OCI-LY1 (cell line): Measurements from ENCODE around the gene CD96.

ENCODE experiments used
- CTCF ChIP-seq: fragments of 200-600 bp; sonication (generic), shearing (Covaris generic); IDR thresholded peaks from 2 replicates; pipeline ENCODE4 v1.5.1; 2017; ENCODE audit warnings: mild to moderate bottlenecking, antibody characterized with exemption, low read length, moderate library complexity, mixed read lengths
- EZH2 ChIP-seq: fragments of 200-600 bp; sonication (generic), shearing (Covaris generic); IDR thresholded peaks from 2 replicates; pipeline ENCODE4 v1.8.0; 2017; ENCODE audit warnings: borderline replicate concordance, mixed run types, mild to moderate bottlenecking, antibody characterized with exemption, low read length, moderate library complexity, mixed read lengths

DNA sequence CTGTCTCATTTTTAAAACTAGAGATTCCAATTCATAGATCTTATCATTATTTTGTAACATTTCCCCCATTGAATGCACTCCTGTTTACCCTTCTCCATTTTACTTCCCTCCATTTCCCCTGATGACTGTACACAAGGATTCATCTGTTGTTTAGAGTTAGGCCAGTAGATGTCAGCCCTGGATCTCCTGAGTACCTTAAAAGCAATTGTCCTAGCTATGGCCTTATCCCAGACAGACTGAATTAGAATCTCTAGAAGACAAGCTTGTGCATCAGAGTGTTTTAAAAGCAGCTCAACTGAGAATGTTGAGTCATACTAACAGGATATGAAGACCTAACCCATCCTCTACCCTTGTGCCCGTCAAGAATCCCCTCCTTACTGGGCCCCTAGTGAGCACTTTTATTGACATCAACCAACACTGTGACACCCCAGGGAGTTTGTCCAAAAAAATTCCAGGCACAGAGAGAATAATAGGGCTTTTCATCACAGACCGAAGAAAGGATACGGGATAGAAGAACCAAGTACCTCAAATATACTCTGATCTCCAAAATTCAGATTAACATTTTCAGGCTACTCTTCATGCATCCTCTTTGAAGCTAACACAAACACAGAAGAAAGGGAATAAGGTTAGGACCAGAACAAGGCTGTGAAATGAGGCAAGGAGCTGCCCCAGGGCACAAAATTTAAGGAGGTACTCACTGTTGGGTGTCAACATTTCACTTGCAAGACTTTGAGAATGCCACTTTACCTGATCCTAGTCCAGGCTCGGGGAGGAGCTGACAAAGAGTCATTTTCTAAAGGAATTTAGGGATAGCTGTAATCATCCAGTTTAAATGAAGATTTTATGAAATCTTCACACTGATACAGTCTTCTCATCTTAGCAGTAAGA is 36.0 kb downstream of the CD96 start:
- peak; percentile 50; the same call in 1 of the 2 replicates for TF ChIP-seq CTCF
- no peak for TF ChIP-seq EZH2
